ENCODE data around the gene HNRNPA0. TPM values are rescaled to one million over a fixed set of nuclear protein-coding genes. Genes with fewer than 3 reads are reported as not detected.

HNRNPA0 gene
- total and polyA plus RNA-seq, 2 donors (not counting 3 experiments of a cell fraction or from before 2014, with no cell fraction given) = 16.0 to 37.5 TPM

DNA sequence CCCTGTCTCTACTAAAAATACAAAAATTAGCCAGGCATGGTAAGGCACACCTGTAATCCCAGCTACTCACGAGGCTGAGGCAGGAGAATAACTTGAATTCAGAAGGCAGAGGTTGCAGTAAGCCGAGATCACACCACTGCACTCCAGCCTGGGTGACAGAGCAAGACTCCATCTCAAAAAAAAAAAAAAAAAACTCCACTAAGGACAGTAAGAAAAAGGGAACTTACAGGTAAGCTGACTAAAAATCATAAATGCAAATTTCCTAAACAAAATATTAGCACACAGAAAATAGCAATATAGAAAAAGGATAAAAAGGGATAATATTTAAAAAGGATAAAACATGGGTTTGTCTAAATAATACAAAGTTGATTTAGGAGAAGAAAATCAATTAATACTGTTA is 27.9 kb upstream of the HNRNPA0 start:
- DNase-seq (ENCODE audit: low read depth, low spot score) = no peak
- no peak for FAIRE-seq
- Histone ChIP-seq H3K4me3 (replicated peaks in 1 of 3; ENCODE audit: insufficient read depth in 1 of 3, low read depth in 1 of 3, low read length in 3 of 3) (no peak overlapping the region), H3K9me1 (replicated peaks; ENCODE audit: control insufficient read depth, extremely low read depth, insufficient read depth, low read length) (no peaks in the 10 kb centered on the region), H3K9ac (replicated peaks; ENCODE audit: extremely low read depth, insufficient read depth, low read length) (no peak overlapping the region), H3K4me1 (ENCODE audit: control insufficient read depth, extremely low read depth, insufficient read depth, low read length) (no peaks in the 10 kb centered on the region), H3K27me3 (ENCODE audit: control insufficient read depth in 2 of 2, insufficient read depth in 2 of 2, low read length in 2 of 2) (peaks cover 7 to 13% of the 10 kb centered on the region in 2 experiments), H3K9me3 (replicated peaks; ENCODE audit: control insufficient read depth, insufficient read depth, low read length) (no peaks in the 10 kb centered on the region), H3K27ac (ENCODE audit: insufficient read depth, low read depth, low read length) (no peak overlapping the region), H3K4me2 (ENCODE audit: insufficient read depth, low read length) (no peak overlapping the region), H3K79me2 (ENCODE audit: control insufficient read depth, insufficient read depth, low read length) (no peaks in the 10 kb centered on the region), H3K36me3 (ENCODE audit: control insufficient read depth in 2 of 2, extremely low read depth in 1 of 2, insufficient read depth in 2 of 2, low read length in 2 of 2) (no peaks in the 10 kb centered on the region), H2AFZ (ENCODE audit: low read depth, low read length) (no peak overlapping the region), H4K20me1 (replicated peaks; ENCODE audit: control insufficient read depth, extremely low read depth, insufficient read depth, low read length) (no peaks in the 10 kb centered on the region)
- BruUV-seq (replicated peaks) = no TSS peak
- no peak for TF ChIP-seq GATA2 (IDR thresholded peaks at IDR 0.05; ENCODE audit: insufficient read depth, insufficient read length, low read depth, low read length)
- TF ChIP-seq POLR2A (IDR thresholded peaks at IDR 0.05; ENCODE audit: low read depth, low read length) = no peak
- TF ChIP-seq POLR2AphosphoS5 (IDR thresholded peaks at IDR 0.05; ENCODE audit: insufficient read depth, low read depth, low read length) = no peak
- no peak for TF ChIP-seq FOS (IDR thresholded peaks at IDR 0.05; ENCODE audit: borderline replicate concordance, insufficient read depth, low read length)
- TF ChIP-seq, protein P1, sequence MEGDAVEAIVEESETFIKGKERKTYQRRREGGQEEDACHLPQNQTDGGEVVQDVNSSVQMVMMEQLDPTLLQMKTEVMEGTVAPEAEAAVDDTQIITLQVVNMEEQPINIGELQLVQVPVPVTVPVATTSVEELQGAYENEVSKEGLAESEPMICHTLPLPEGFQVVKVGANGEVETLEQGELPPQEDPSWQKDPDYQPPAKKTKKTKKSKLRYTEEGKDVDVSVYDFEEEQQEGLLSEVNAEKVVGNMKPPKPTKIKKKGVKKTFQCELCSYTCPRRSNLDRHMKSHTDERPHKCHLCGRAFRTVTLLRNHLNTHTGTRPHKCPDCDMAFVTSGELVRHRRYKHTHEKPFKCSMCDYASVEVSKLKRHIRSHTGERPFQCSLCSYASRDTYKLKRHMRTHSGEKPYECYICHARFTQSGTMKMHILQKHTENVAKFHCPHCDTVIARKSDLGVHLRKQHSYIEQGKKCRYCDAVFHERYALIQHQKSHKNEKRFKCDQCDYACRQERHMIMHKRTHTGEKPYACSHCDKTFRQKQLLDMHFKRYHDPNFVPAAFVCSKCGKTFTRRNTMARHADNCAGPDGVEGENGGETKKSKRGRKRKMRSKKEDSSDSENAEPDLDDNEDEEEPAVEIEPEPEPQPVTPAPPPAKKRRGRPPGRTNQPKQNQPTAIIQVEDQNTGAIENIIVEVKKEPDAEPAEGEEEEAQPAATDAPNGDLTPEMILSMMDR (IDR thresholded peaks at IDR 0.05; ENCODE audit: extremely low read depth in 1 of 2, insufficient read depth in 1 of 2, low read depth in 1 of 2, low read length in 2 of 2) = no peak
- TF ChIP-seq, protein P2, sequence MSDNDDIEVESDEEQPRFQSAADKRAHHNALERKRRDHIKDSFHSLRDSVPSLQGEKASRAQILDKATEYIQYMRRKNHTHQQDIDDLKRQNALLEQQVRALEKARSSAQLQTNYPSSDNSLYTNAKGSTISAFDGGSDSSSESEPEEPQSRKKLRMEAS (IDR thresholded peaks at IDR 0.05; ENCODE audit: insufficient read depth, insufficient read length) = no peak
- no peak for TF ChIP-seq MYC (IDR thresholded peaks at IDR 0.05; ENCODE audit: low read depth, low read length)
- no peak for TF ChIP-seq EZH2 (IDR thresholded peaks at IDR 0.05; ENCODE audit: borderline replicate concordance, low read depth, low read length, severe bottlenecking)
- no peak for TF ChIP-seq JUN (IDR thresholded peaks at IDR 0.05; ENCODE audit: borderline replicate concordance, insufficient read depth, insufficient read length, low read depth)
- POLR2A ChIA-PET = no interaction called here
- intact Hi-C loops (cut with micrococcal nuclease) = no loop called here
- dilution Hi-C loops (cut with MboI; ENCODE audit: extremely low pct_ligation_motif_present, low sequenced_read_pairs) = no loop called here
- CTCF ChIA-PET = interaction anchor here (0.6 to 6.9 kb wide), 6 partner anchors 32 to 351 kb away, joined by 3 to 148 read pairs (median 90); no protein-coding TSS in a partner anchor
